Neural crest cell (in vitro differentiated cells): ENCODE measurements around the gene PRDX6. TPM values are rescaled to one million over a fixed set of nuclear protein-coding genes. Genes with fewer than 3 reads are reported as not detected.
"Not testable (repeated sequence)": the region's sequence is repeated elsewhere in the genome, so short reads cannot be mapped to it uniquely, and the experiment has no call there.

Experiments used
- DNase-seq: peaks from one replicate; pipeline ENCODE4 v3.0.0; 2021; ENCODE audit warnings: low read depth, mixed read lengths, low spot score
- H3K27ac Mint-ChIP-seq: one replicate; pipeline ENCODE4 v1.8.0; 2021; ENCODE audit warnings: mild to moderate bottlenecking, mixed read lengths; ENCODE audit not compliant: unreplicated experiment
- H3K27me3 Mint-ChIP-seq: 2 replicates; pipeline ENCODE4 v1.8.0; 2021; ENCODE audit warnings: low read depth, mild to moderate bottlenecking, mixed read lengths
- H3K36me3 Mint-ChIP-seq: 2 replicates; pipeline ENCODE4 v1.8.0; 2021; ENCODE audit warnings: low read depth, mild to moderate bottlenecking, mixed read lengths
- H3K4me1 Mint-ChIP-seq: 2 replicates; pipeline ENCODE4 v1.8.0; 2021; ENCODE audit warnings: mixed read lengths
- H3K4me3 Mint-ChIP-seq: one replicate; pipeline ENCODE4 v1.8.0; 2021; ENCODE audit warnings: mild to moderate bottlenecking, mixed read lengths
- H3K9me3 Mint-ChIP-seq: 2 replicates; pipeline ENCODE4 v1.8.0; 2021; ENCODE audit warnings: mixed read lengths
- CTCF ChIP-seq: fragments of 200-600 bp; sonication (generic); conservative IDR thresholded peaks from 2 replicates; pipeline ENCODE4 v1.5.0; 2021; ENCODE audit warnings: antibody characterized with exemption, mild to moderate bottlenecking
- total RNA-seq: library from RNA; stranded (reverse); gene quantifications from 2 replicates; pipeline ENCODE4 v1.2.1, GENCODE V29; 2021

The PRDX6 gene
- total RNA-seq, 1 donor from 2014 or later = 234 TPM

GRCh38 chr1:173453982-173454381 is 23.2 kb upstream of the PRDX6 start:
- no peak overlapping the region for H3K4me3 Mint-ChIP-seq
- DNase-seq = no peak
- no peak overlapping the region for H3K27ac Mint-ChIP-seq
- no peak for TF ChIP-seq CTCF
- no peaks in the 10 kb centered on the region for H3K4me1 Mint-ChIP-seq
- H3K36me3 Mint-ChIP-seq = peaks cover 3% of the 10 kb centered on the region
- no peaks in the 10 kb centered on the region for H3K9me3 Mint-ChIP-seq
- H3K27me3 Mint-ChIP-seq = no peaks in the 10 kb centered on the region

DNA sequence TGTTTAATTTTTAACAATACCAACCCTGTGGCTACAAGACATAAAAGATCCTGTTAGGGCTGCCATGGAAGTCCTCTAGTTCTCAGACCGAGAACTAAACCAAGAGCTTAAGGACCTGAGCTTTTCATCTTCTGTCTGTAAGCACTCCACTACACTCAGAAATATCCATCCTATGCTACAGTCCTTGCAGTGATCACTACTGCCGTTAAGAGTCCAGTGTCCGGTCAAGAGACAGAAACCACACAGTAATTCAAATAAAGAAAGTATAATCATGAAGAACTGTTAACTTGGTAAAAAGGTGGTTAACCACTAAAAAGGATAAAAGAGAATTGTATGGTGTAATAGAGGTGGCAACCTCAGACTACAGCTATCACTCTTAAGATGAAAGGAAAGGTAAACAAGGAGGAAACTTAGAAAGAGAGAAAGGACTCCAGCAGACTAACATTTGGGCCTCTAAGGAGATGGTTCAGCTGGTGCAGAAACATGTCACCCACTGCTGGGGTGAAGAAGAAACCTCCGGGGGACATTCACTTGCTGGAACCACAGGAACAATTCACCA is 22.1 kb upstream of the PRDX6 start:
- H3K27ac Mint-ChIP-seq = no peak overlapping the region

GRCh38 chr1:173459885-173460284 is 17.2 kb upstream of the PRDX6 start:
- H3K36me3 Mint-ChIP-seq = peaks cover 29% of the 10 kb centered on the region

More for the DNA sequence above, 22.1 kb upstream of the PRDX6 start:
- no peak for DNase-seq
- Mint-ChIP-seq H3K4me3 (no peak overlapping the region), H3K36me3 (peaks cover 3% of the 10 kb centered on the region), H3K9me3 (no peaks in the 10 kb centered on the region), H3K27me3 (no peaks in the 10 kb centered on the region), H3K4me1 (no peaks in the 10 kb centered on the region)
- no peak for TF ChIP-seq CTCF

GRCh38 chr1:173462666-173463065 is 14.5 kb upstream of the PRDX6 start:
- not testable (repeated sequence) for DNase-seq, H3K27ac Mint-ChIP-seq, H3K27me3 Mint-ChIP-seq, H3K4me3 Mint-ChIP-seq, H3K4me1 Mint-ChIP-seq
- H3K36me3 Mint-ChIP-seq = peaks cover 45% of the 10 kb centered on the region
- H3K9me3 Mint-ChIP-seq = peaks cover 27% of the 10 kb centered on the region

More at GRCh38 chr1:173459885-173460284, 17.2 kb upstream of the PRDX6 start:
- H3K4me3 Mint-ChIP-seq = no peak overlapping the region
- DNase-seq = no peak
- no peaks in the 10 kb centered on the region for H3K27me3 Mint-ChIP-seq
- H3K4me1 Mint-ChIP-seq = no peaks in the 10 kb centered on the region
- H3K9me3 Mint-ChIP-seq = peaks cover 17% of the 10 kb centered on the region
- no peak for TF ChIP-seq CTCF
- no peak overlapping the region for H3K27ac Mint-ChIP-seq

- H3K4me3 Mint-ChIP-seq, H3K4me1 Mint-ChIP-seq, H3K27ac Mint-ChIP-seq, H3K27me3 Mint-ChIP-seq, DNase-seq: not testable (repeated sequence)
- Mint-ChIP-seq H3K9me3 (peaks cover 34% of the 10 kb centered on the region), H3K36me3 (peaks cover 53% of the 10 kb centered on the region)
Observed at GRCh38 chr1:173464185-173464584, 12.9 kb upstream of the PRDX6 start.

GRCh38 chr1:173467426-173467825 is 9.7 kb upstream of the PRDX6 start:
- Mint-ChIP-seq H3K4me1 (no peaks in the 10 kb centered on the region), H3K4me3 (no peak overlapping the region), H3K27me3 (no peaks in the 10 kb centered on the region), H3K36me3 (peaks cover 61% of the 10 kb centered on the region), H3K27ac (no peak overlapping the region), H3K9me3 (peaks cover 40% of the 10 kb centered on the region)
- DNase-seq = no peak
- no peak for TF ChIP-seq CTCF
